Liver (tissue), 9 donors: ENCODE results near the gene SAC3D1. TPM values are rescaled to one million over a fixed set of nuclear protein-coding genes. Genes with fewer than 3 reads are reported as not detected.

Experiments
- DNase-seq: peaks from one replicate; pipeline ENCODE4 v3.0.0-alpha.2; 2017; ENCODE audit warnings: low spot score
- H3K27ac ChIP-seq, 2 donors: one replicate each; pipeline ENCODE4 v1.7.0; 2013; ENCODE audit warnings: inconsistent platforms in 2 of 2, low read length in 2 of 2, control low read depth in 1 of 2, low read depth in 1 of 2, mild to moderate bottlenecking in 1 of 2
- H3K27me3 ChIP-seq, 4 donors: one replicate each; pipeline versions ENCODE4 v1.6.1 to v1.7.0; 2013; ENCODE audit warnings: low read length in 3 of 4, inconsistent platforms in 1 of 4, mild to moderate bottlenecking in 1 of 4, moderate library complexity in 1 of 4; ENCODE audit not compliant: control insufficient read depth in 4 of 4, insufficient read depth in 4 of 4
- H3K36me3 ChIP-seq, 4 donors: one replicate each; pipeline versions ENCODE4 v1.6.1 to v1.7.0; 2013; ENCODE audit warnings: low read length in 3 of 4, mild to moderate bottlenecking in 3 of 4, low read depth in 1 of 4, moderate library complexity in 1 of 4; ENCODE audit not compliant: control insufficient read depth in 4 of 4, insufficient read depth in 3 of 4
- H3K4me1 ChIP-seq, 4 donors: one replicate each; pipeline versions ENCODE4 v1.6.1 to v1.7.0; 2013; ENCODE audit warnings: low read length in 3 of 4, mild to moderate bottlenecking in 3 of 4, moderate library complexity in 1 of 4; ENCODE audit not compliant: control insufficient read depth in 4 of 4, insufficient read depth in 4 of 4
- H3K4me3 ChIP-seq, 3 donors: one replicate each; pipeline versions ENCODE4 v1.6.1 to v1.7.0; 2013; ENCODE audit warnings: low read length in 3 of 3, control low read depth in 1 of 3, low read depth in 1 of 3, mild to moderate bottlenecking in 1 of 3
- H3K9ac ChIP-seq, 2 donors: one replicate each; pipeline ENCODE4 v1.7.0; 2013; ENCODE audit warnings: low read length in 2 of 2, mild to moderate bottlenecking in 2 of 2, moderate library complexity in 2 of 2, control low read depth in 1 of 2, low read depth in 1 of 2
- H3K9me3 ChIP-seq, 4 donors: one replicate each; pipeline versions ENCODE4 v1.6.1 to v1.7.0; 2013; ENCODE audit warnings: low read length in 3 of 4; ENCODE audit not compliant: control insufficient read depth in 4 of 4
- ATF3 ChIP-seq: IDR thresholded peaks from 2 replicates; pipeline ENCODE4 v1.6.1; 2016; ENCODE audit warnings: antibody characterized with exemption
- EGR1 ChIP-seq, 2 donors: IDR thresholded peaks; 2 replicates each; pipeline ENCODE4 v1.6.1; 2016 to 2018; ENCODE audit warnings: antibody characterized with exemption in 2 of 2, low read depth in 2 of 2
- FOXA1 ChIP-seq: IDR thresholded peaks from 2 replicates; pipeline ENCODE4 v1.6.1; 2016; ENCODE audit warnings: antibody characterized with exemption
- FOXA2 ChIP-seq: IDR thresholded peaks from 2 replicates; pipeline ENCODE4 v1.6.1; 2016; ENCODE audit warnings: antibody characterized with exemption
- GABPA ChIP-seq, 2 donors: IDR thresholded peaks in 1 of 2; conservative IDR thresholded peaks in 1 of 2; 2 replicates each; pipeline ENCODE4 v1.6.1; 2016; ENCODE audit warnings: antibody characterized with exemption in 2 of 2, mild to moderate bottlenecking in 1 of 2, moderate library complexity in 1 of 2
- HNF4A ChIP-seq, 2 donors: conservative IDR thresholded peaks; 2 replicates each; pipeline ENCODE4 v1.6.1; 2016; ENCODE audit warnings: antibody characterized with exemption in 2 of 2, mild to moderate bottlenecking in 2 of 2
- HNF4G ChIP-seq: IDR thresholded peaks from 2 replicates; pipeline ENCODE4 v1.6.1; 2016; ENCODE audit warnings: antibody characterized with exemption
- JUND ChIP-seq, 2 donors: IDR thresholded peaks; 2 replicates each; pipeline ENCODE4 v1.6.1; 2016; ENCODE audit warnings: antibody characterized with exemption in 2 of 2
- NR2F2 ChIP-seq: IDR thresholded peaks from 2 replicates; pipeline ENCODE4 v1.6.1; 2016; ENCODE audit warnings: antibody characterized with exemption
- RAD21 ChIP-seq, 2 donors: IDR thresholded peaks; 2 replicates each; pipeline ENCODE4 v1.6.1; 2016; ENCODE audit warnings: antibody characterized with exemption in 2 of 2, mild to moderate bottlenecking in 2 of 2
- REST ChIP-seq: IDR thresholded peaks from 2 replicates; pipeline ENCODE4 v1.6.1; 2016; ENCODE audit warnings: antibody characterized with exemption, mild to moderate bottlenecking
- RXRA ChIP-seq, 2 donors: IDR thresholded peaks; 2 replicates each; pipeline ENCODE4 v1.6.1; 2017 to 2018; ENCODE audit warnings: antibody characterized with exemption in 2 of 2, mild to moderate bottlenecking in 1 of 2
- SP1 ChIP-seq: IDR thresholded peaks from 2 replicates; pipeline ENCODE4 v1.6.1; 2018; ENCODE audit warnings: antibody characterized with exemption, mild to moderate bottlenecking
- TAF1 ChIP-seq: conservative IDR thresholded peaks from 2 replicates; pipeline ENCODE4 v1.6.1; 2016; ENCODE audit warnings: antibody characterized with exemption, mild to moderate bottlenecking
- YY1 ChIP-seq: IDR thresholded peaks from 2 replicates; pipeline ENCODE4 v1.6.1; 2016; ENCODE audit warnings: antibody characterized with exemption, mild to moderate bottlenecking
- WGBS: extraction: QIAGEN DNeasy Blood & Tissue Kit; methylation state at CpG from one replicate; pipeline ENCODE4 v1.1.7; 2013; 5-methylcytosine and 5-hydroxymethylcytosine counted together
- polyA plus RNA-seq, 2 donors: library from polyadenylated mRNA; stranded (reverse) in 1 of 2; unstranded in 1 of 2; fragments of 200-250 nt in 1 of 2; fragments of >200 nt in 1 of 2; fragmentation: Nextera tagmentation in 1 of 2; extraction: Ambion mirVana in 1 of 2; gene quantifications; one replicate each; pipeline versions ENCODE4 v1.2.1 to v1.2.3, GENCODE V29; 2013 to 2015
- total RNA-seq, 2 donors: library from RNA; depleted of rRNA; stranded (reverse); fragments of >200 nt; gene quantifications; one replicate each; pipeline ENCODE4 v1.2.3, GENCODE V29; 2014
- TF ChIP-seq, protein P1 (sequence below): IDR thresholded peaks from 2 replicates; pipeline ENCODE4 v1.6.1; 2016; ENCODE audit warnings: antibody characterized with exemption
- TF ChIP-seq, protein P2 (sequence below): fragments of 150-350 bp; IDR thresholded peaks from 2 replicates; pipeline ENCODE4 v1.5.1; 2017; ENCODE audit warnings: improper control_type of control experiment, low read depth, low read length; ENCODE audit not compliant: missing input control
- TF ChIP-seq, protein P3 (sequence below): IDR thresholded peaks from 2 replicates; pipeline ENCODE4 v1.6.1; 2016; ENCODE audit warnings: antibody characterized with exemption
- donor health status: healthy.
- donor health status: healthy.
- donor health status: healthy.
- donor health status: healthy.
- donor health status: healthy.

SAC3D1 gene
- total and polyA plus RNA-seq, 4 donors: 3.8 to 7.9 (median 6.8) TPM

- WGBS: 95% methylated on average over 15 of the region's 15 CpGs
- H3K9ac ChIP-seq: no peak overlapping the region
- H3K27ac ChIP-seq: no peak overlapping the region
- H3K9me3 ChIP-seq: no peaks in the 10 kb centered on the region
- H3K4me1 ChIP-seq: peaks cover 10 to 23% (median 18%) of the 10 kb centered on the region in 4 donors
- no peak overlapping the region for H3K4me3 ChIP-seq
- H3K27me3 ChIP-seq: no peaks in the 10 kb centered on the region
- no peak for TF ChIP-seq FOXA1
- TF ChIP-seq ATF3: no peak
- no peak for TF ChIP-seq TAF1
- TF ChIP-seq JUND (IDR thresholded peaks at IDR 0.05): no peak
- TF ChIP-seq HNF4A (conservative IDR thresholded peaks at IDR 0.05): no peak
- no peak for TF ChIP-seq GABPA (IDR thresholded peaks at IDR 0.05 in 1 of 2, conservative IDR thresholded peaks at IDR 0.05 in 1 of 2)
- no peak for TF ChIP-seq SP1
- no peak for TF ChIP-seq HNF4G
- no peak for DNase-seq
- H3K36me3 ChIP-seq: peaks cover 5 to 39% (median 13%) of the 10 kb centered on the region in 4 donors
Measured at GRCh38 chr11:65087827-65088226, 46.8 kb downstream of the SAC3D1 start.

DNA sequence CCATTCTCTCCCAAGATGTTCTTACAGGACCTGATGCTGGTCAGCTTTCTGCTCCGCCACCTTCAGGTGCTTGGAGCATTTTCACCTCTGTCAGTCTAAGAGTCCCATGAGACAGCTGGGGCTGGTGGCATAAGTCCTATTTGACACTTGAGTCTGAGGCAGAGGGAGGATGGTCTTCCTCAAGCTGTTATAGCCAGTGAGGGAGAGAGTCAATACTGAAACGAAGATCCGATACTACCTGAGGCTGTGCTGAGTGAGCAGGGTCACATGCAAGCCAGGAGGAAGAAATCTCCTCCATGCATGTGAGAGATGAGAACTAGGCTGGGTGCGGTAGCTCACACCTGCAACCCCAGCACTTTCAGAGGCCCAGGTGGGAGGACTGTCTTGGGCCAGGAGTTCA is 48.6 kb downstream of the SAC3D1 start:
- DNase-seq: no peak
- WGBS: 91% methylated on average over 4 of the region's 4 CpGs
- TF ChIP-seq, protein P1, sequence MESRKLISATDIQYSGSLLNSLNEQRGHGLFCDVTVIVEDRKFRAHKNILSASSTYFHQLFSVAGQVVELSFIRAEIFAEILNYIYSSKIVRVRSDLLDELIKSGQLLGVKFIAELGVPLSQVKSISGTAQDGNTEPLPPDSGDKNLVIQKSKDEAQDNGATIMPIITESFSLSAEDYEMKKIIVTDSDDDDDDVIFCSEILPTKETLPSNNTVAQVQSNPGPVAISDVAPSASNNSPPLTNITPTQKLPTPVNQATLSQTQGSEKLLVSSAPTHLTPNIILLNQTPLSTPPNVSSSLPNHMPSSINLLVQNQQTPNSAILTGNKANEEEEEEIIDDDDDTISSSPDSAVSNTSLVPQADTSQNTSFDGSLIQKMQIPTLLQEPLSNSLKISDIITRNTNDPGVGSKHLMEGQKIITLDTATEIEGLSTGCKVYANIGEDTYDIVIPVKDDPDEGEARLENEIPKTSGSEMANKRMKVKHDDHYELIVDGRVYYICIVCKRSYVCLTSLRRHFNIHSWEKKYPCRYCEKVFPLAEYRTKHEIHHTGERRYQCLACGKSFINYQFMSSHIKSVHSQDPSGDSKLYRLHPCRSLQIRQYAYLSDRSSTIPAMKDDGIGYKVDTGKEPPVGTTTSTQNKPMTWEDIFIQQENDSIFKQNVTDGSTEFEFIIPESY: no peak
- TF ChIP-seq, protein P2, sequence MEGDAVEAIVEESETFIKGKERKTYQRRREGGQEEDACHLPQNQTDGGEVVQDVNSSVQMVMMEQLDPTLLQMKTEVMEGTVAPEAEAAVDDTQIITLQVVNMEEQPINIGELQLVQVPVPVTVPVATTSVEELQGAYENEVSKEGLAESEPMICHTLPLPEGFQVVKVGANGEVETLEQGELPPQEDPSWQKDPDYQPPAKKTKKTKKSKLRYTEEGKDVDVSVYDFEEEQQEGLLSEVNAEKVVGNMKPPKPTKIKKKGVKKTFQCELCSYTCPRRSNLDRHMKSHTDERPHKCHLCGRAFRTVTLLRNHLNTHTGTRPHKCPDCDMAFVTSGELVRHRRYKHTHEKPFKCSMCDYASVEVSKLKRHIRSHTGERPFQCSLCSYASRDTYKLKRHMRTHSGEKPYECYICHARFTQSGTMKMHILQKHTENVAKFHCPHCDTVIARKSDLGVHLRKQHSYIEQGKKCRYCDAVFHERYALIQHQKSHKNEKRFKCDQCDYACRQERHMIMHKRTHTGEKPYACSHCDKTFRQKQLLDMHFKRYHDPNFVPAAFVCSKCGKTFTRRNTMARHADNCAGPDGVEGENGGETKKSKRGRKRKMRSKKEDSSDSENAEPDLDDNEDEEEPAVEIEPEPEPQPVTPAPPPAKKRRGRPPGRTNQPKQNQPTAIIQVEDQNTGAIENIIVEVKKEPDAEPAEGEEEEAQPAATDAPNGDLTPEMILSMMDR: no peak
- no peak for TF ChIP-seq HNF4A (conservative IDR thresholded peaks at IDR 0.05)
- TF ChIP-seq REST: no peak
- no peak for TF ChIP-seq RXRA (IDR thresholded peaks at IDR 0.05)
- no peak for TF ChIP-seq YY1
- TF ChIP-seq FOXA1: no peak
- no peak for TF ChIP-seq NR2F2
- no peak for TF ChIP-seq RAD21 (IDR thresholded peaks at IDR 0.05)
- no peak for TF ChIP-seq FOXA2
- no peak for TF ChIP-seq TAF1
- no peak for TF ChIP-seq JUND (IDR thresholded peaks at IDR 0.05)
- TF ChIP-seq GABPA (IDR thresholded peaks at IDR 0.05 in 1 of 2, conservative IDR thresholded peaks at IDR 0.05 in 1 of 2): no peak
- TF ChIP-seq ATF3: no peak
- no peak for TF ChIP-seq EGR1 (IDR thresholded peaks at IDR 0.05; ENCODE audit: low read depth in 2 of 2)
- TF ChIP-seq, protein P3, sequence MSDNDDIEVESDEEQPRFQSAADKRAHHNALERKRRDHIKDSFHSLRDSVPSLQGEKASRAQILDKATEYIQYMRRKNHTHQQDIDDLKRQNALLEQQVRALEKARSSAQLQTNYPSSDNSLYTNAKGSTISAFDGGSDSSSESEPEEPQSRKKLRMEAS: no peak
- TF ChIP-seq HNF4G: no peak
- Histone ChIP-seq H3K27me3 (no peaks in the 10 kb centered on the region), H3K27ac (no peak overlapping the region), H3K4me1 (peaks cover 5 to 12% (median 10%) of the 10 kb centered on the region in 4 donors), H3K9me3 (no peaks in the 10 kb centered on the region), H3K4me3 (no peak overlapping the region), H3K36me3 (peaks cover 5 to 39% (median 13%) of the 10 kb centered on the region in 4 donors), H3K9ac (no peak overlapping the region)
